HG03520 (cell line): ENCODE measurements around the gene POLG.
"Not testable (repeated sequence)": the region's sequence is repeated elsewhere in the genome, so short reads cannot be mapped to it uniquely, and the experiment has no call there.

Experiments
- ATAC-seq: cut with Tn5 transposase; IDR thresholded peaks from one replicate; pipeline ENCODE4 v1.9.1; 2021; ENCODE audit warnings: mild to moderate bottlenecking, moderate library complexity; ENCODE audit not compliant: unreplicated experiment

The POLG gene

DNA sequence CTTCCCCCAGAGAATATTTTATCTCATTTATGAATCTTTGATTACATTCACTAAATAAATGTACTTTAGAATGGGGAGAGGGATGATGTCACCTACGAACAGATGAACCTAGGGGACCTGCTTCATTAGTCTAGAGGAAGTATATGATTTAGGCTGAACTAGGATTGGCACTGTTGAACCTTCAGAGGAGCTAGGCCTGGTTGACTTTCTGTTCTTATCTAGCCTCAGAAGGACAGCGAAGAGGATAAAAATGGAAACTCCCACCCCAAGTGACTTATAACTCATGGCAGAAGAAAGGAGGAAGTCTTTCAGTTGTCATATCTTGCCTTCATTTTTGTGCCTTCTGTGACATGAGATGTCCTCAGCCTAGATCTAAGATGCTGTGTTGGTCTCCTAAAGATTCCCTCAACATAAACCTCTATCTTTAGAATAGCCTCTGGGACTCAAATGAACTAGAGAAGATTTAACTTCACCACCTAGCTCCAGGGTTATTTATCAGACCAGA, 42.6 kb downstream of the POLG start:
- ATAC-seq = no peak

DNA sequence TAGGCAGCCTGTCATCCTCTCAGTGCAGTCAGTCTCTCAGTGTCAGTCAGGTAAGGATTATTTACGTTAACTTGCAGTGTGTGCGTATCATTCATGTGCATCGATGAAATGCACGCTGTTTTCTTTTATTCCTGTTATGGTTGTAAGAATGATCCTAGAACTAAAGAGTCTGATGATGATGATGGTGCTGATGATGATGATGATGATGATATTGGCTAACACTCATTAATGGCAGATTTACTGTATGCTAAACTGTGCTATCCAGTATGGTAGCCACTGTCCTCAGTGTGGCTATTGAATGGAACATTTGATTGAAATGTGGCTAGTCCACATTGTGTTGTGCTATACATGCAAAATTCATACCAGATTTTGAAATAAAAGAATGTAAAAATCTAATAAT, 51.4 kb downstream of the POLG start:
- no peak for ATAC-seq

DNA sequence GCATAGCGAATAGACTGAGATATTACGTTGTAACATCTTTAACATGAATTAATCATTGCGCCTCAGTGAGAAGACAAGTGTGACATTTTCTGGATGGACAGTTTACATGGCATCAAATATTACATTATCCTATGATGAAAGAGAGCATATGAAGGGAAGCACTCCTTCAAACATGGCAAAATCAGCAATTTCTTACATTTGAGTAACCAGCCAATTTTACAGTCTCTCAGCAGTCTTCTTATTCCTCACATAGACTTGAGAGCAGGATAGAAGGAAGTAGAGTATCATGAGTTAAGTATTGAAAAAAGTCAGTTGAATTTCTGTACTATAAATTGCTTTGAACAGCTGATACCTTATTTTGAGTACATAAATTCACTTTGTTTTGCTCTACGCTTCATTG, 52.0 kb downstream of the POLG start:
- no peak for ATAC-seq

DNA sequence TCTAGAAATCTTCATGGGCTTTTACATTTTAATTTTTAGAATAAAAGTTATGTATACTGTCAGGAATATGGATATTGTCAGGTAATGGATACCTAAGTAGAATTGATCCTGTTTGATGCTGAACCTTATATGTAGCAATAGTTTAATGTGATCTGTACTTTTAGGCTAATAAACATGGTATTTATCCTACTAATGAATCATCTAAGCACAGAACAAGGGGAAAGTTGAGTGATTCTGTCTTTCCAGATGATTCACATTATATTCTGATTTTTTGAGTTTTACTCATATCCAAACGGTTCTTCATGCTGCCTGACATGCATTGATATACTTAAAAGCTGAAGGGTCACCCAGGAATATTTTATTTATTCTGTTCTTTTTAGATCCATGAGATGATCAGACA, 56.3 kb downstream of the POLG start:
- no peak for ATAC-seq

DNA sequence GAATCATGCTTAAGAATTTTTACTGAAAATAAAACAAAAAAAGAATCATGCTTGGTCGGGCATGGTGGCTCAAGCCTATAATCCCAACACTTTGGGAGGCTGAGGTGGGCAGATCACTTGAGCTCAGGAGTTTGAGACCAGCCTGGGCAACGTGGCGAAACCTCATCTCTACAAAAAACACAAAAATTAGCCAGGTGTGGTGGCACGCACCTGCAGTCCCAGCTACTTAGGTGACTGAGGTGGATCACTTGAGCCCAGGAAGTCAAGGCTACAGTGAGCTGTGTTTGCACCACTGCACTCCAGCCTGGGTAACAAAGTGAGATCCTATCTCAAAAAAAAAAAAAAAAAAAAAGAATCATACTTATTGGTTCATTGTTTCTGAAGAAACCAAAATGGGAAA, 57.3 kb downstream of the POLG start:
- ATAC-seq = not testable (repeated sequence)
